Endodermal cell (in vitro differentiated cells): ENCODE results near the gene PCCA. TPM values are rescaled to one million over a fixed set of nuclear protein-coding genes. Genes with fewer than 3 reads are reported as not detected.

Experiments
- DNase-seq: peaks from one replicate; pipeline ENCODE4 v3.0.0-alpha.2; 2017
- H3K27ac ChIP-seq: 2 replicates; pipeline ENCODE4 v1.5.1; 2013; ENCODE audit warnings: mild to moderate bottlenecking, low read depth, low read length, moderate library complexity
- H3K27me3 ChIP-seq: 2 replicates; pipeline ENCODE4 v1.6.1; 2013; ENCODE audit warnings: mild to moderate bottlenecking, low read length, moderate library complexity; ENCODE audit not compliant: insufficient read depth, control insufficient read depth, poor library complexity, severe bottlenecking
- H3K36me3 ChIP-seq: 2 replicates; pipeline ENCODE4 v1.7.0; 2013; ENCODE audit warnings: mild to moderate bottlenecking, low read length, moderate library complexity; ENCODE audit not compliant: control insufficient read depth, insufficient read depth
- H3K4me1 ChIP-seq: one replicate; pipeline ENCODE4 v1.7.0; 2013; ENCODE audit warnings: low read length; ENCODE audit not compliant: control insufficient read depth, insufficient read depth
- H3K4me3 ChIP-seq: 2 replicates; pipeline ENCODE4 v1.5.1; 2013; ENCODE audit warnings: mild to moderate bottlenecking, low read length, moderate library complexity
- H3K9ac ChIP-seq: 2 replicates; pipeline ENCODE4 v1.6.1; 2013; ENCODE audit warnings: mild to moderate bottlenecking, low read length, moderate library complexity; ENCODE audit not compliant: poor library complexity, severe bottlenecking; ENCODE audit errors: extremely low read depth
- H3K9me3 ChIP-seq: 2 replicates; pipeline ENCODE4 v1.6.1; 2013; ENCODE audit warnings: mild to moderate bottlenecking, low read length, moderate library complexity; ENCODE audit not compliant: control insufficient read depth
- H3K27ac Mint-ChIP-seq: 2 replicates; pipeline ENCODE4 v1.8.0; 2020; ENCODE audit warnings: mixed read lengths
- H3K27me3 Mint-ChIP-seq: 2 replicates; pipeline ENCODE4 v1.8.0; 2021; ENCODE audit warnings: mild to moderate bottlenecking, mixed read lengths; ENCODE audit not compliant: insufficient read depth
- H3K36me3 Mint-ChIP-seq: 2 replicates; pipeline ENCODE4 v1.8.0; 2020; ENCODE audit warnings: low read depth, mixed read lengths
- H3K4me1 Mint-ChIP-seq: 2 replicates; pipeline ENCODE4 v1.8.0; 2020; ENCODE audit warnings: mixed read lengths
- H3K4me3 Mint-ChIP-seq: 2 replicates; pipeline ENCODE4 v1.8.0; 2020; ENCODE audit warnings: mild to moderate bottlenecking, moderate library complexity, mixed read lengths
- H3K9me3 Mint-ChIP-seq: 2 replicates; pipeline ENCODE4 v1.8.0; 2020; ENCODE audit warnings: mild to moderate bottlenecking, mixed read lengths
- WGBS, 2 experiments: methylation state at CpG; one replicate each; pipeline versions ENCODE4 v1.1.5 to v1.1.7; 2013; ENCODE audit warnings: missing lambda C conversion rate in 2 of 2, mixed read lengths in 1 of 2; ENCODE audit not compliant: insufficient coverage in 1 of 2, insufficient read length in 1 of 2; 5-methylcytosine and 5-hydroxymethylcytosine counted together
- total RNA-seq, 2 donors: library from RNA; stranded (reverse); fragmentation: NEBNext Ultra II Directional in 1 of 2; extraction: Animal tissue kit (Norgen Biotek cat#: 25700) in 1 of 2; gene quantifications; 2 replicates in 1 of 2; 3 replicates in 1 of 2; pipeline ENCODE4 v1.2.1, GENCODE V29; 2021
- TF ChIP-seq, protein P1 (sequence below): fragments of 200-600 bp; sonication (generic); conservative IDR thresholded peaks from 2 replicates; pipeline ENCODE4 v1.5.0; 2021; ENCODE audit warnings: antibody characterized with exemption, mild to moderate bottlenecking

Gene PCCA
- total RNA-seq, 2 donors from 2014 or later, result 60.2 to 67.2 TPM

DNA sequence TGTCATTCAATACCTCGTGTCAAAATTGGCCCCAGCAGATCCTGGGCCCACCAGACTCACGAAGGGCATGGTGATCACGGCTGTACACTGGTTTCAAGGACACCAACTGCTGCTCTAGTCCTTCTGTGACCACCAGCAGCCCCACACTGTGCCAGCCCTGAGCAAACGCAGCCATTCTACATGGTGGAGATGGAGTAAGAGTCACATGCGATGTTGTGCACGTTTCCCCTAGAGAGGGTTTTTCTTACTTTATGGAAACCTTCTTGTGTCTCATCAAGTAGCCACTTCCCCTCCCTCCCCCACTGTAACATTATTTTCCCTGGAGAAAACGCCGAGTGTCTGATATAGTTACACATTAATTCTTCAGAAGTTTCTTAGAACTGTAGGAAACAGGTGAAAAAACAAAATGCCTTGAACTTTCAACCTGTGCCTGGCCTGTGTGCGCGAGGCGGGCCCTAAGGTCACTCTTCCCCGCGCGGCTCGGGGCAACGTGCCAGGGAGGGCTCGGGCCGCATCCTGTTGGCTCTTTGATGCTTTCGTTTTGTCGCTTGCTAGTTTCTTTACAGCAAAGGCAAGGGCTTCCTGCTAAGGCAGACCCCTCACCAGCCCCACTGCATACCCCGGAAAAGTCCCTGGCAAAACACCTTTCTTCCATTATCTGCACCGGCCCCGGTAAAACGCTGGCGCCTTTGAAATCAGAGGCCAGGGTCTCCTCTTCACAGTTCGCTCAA, 455.1 kb downstream of the PCCA start:
- TF ChIP-seq, protein P1, sequence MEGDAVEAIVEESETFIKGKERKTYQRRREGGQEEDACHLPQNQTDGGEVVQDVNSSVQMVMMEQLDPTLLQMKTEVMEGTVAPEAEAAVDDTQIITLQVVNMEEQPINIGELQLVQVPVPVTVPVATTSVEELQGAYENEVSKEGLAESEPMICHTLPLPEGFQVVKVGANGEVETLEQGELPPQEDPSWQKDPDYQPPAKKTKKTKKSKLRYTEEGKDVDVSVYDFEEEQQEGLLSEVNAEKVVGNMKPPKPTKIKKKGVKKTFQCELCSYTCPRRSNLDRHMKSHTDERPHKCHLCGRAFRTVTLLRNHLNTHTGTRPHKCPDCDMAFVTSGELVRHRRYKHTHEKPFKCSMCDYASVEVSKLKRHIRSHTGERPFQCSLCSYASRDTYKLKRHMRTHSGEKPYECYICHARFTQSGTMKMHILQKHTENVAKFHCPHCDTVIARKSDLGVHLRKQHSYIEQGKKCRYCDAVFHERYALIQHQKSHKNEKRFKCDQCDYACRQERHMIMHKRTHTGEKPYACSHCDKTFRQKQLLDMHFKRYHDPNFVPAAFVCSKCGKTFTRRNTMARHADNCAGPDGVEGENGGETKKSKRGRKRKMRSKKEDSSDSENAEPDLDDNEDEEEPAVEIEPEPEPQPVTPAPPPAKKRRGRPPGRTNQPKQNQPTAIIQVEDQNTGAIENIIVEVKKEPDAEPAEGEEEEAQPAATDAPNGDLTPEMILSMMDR, result no peak
- H3K9me3 Mint-ChIP-seq, result no peaks in the 10 kb centered on the region
- Histone ChIP-seq H3K36me3 (no peaks in the 10 kb centered on the region), H3K27me3 (no peaks in the 10 kb centered on the region), H3K4me1 (peaks cover 5% of the 10 kb centered on the region), H3K27ac (no peak overlapping the region), H3K9me3 (no peaks in the 10 kb centered on the region), H3K4me3 (no peak overlapping the region), H3K9ac (no peak overlapping the region)
- WGBS, 2 experiments, result 92 to 93% methylated on average over 19 to 26 of the region's 26 CpGs
- H3K4me1 Mint-ChIP-seq, result peaks cover 16% of the 10 kb centered on the region
- no peak overlapping the region for H3K4me3 Mint-ChIP-seq
- peak; percentile 38 for DNase-seq
- H3K27me3 Mint-ChIP-seq, result no peaks in the 10 kb centered on the region
- no peaks in the 10 kb centered on the region for H3K36me3 Mint-ChIP-seq
- H3K27ac Mint-ChIP-seq, result no peak overlapping the region

- Mint-ChIP-seq H3K4me1 (peaks cover 15% of the 10 kb centered on the region), H3K4me3 (no peak overlapping the region), H3K9me3 (no peaks in the 10 kb centered on the region), H3K36me3 (no peaks in the 10 kb centered on the region), H3K27me3 (no peaks in the 10 kb centered on the region), H3K27ac (no peak overlapping the region)
- no peak overlapping the region for H3K9ac ChIP-seq
- TF ChIP-seq, protein P1, result no peak
- H3K9me3 ChIP-seq, result no peaks in the 10 kb centered on the region
- peak; percentile 45 for DNase-seq
- no peaks in the 10 kb centered on the region for H3K36me3 ChIP-seq
- no peaks in the 10 kb centered on the region for H3K27me3 ChIP-seq
- WGBS, 2 experiments, result 94 to 96% methylated on average over 16 to 22 of the region's 22 CpGs
- peaks cover 5% of the 10 kb centered on the region for H3K4me1 ChIP-seq
- H3K4me3 ChIP-seq, result no peak overlapping the region
- no peak overlapping the region for H3K27ac ChIP-seq
These were observed 456.2 kb downstream of the PCCA start for GRCh38 chr13:100544866-100545683.

DNA sequence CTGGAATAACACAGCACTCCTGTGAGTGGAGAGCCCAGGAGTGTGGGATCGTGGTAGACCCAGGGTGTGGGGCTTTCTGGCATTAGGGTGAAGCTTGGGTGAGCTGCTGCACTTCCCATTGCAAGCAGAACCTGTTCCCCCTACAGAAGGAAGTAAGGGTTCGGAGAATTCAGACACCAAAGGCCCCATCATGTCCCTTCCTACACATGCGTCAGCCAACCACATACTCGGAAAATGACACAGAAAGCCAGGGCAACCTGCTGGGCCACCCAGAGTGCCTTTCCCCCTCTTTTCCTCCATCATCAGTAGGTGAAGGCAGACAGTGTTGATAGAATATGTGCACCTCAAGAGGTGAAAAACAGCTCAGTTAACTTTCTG, 456.8 kb downstream of the PCCA start:
- H3K9me3 ChIP-seq, result no peaks in the 10 kb centered on the region
- H3K27ac ChIP-seq, result no peak overlapping the region
- no peak overlapping the region for H3K9ac ChIP-seq
- no peaks in the 10 kb centered on the region for H3K27me3 ChIP-seq
- WGBS, 2 experiments, result 90 to 92% methylated on average over 2 to 4 of the region's 4 CpGs
- peaks cover 3% of the 10 kb centered on the region for H3K4me1 ChIP-seq
- Mint-ChIP-seq H3K9me3 (no peaks in the 10 kb centered on the region), H3K36me3 (no peaks in the 10 kb centered on the region), H3K27me3 (no peaks in the 10 kb centered on the region), H3K4me1 (peaks cover 9% of the 10 kb centered on the region), H3K4me3 (no peak overlapping the region), H3K27ac (no peak overlapping the region)
- no peaks in the 10 kb centered on the region for H3K36me3 ChIP-seq
- H3K4me3 ChIP-seq, result no peak overlapping the region
- TF ChIP-seq, protein P1, result no peak
- DNase-seq, result no peak
